ENCODE results near the gene NFX1.
"Not testable (repeated sequence)": the region's sequence is repeated elsewhere in the genome, so short reads cannot be mapped to it uniquely, and the experiment has no call there.

DNA sequence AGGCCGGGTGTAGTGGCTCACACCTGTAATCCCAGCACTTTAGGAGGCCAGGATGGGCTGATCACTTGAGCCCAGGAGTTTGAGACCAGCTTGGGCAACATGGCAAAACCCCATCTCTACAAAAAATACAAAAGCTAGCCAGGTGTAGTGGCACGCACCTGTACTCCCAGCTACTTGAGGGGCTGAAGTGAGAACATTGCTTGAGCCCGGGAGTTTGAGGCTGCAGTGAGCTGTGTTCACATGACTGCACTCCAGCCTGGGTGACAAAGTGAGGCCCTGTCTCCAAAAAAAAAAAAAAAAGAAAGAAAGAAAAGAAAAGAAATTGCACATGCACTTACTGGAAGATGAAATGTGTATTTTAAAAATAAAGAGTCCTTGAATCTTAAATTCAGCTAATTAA, 26.8 kb downstream of the NFX1 start:
- TF ChIP-seq, protein P1, sequence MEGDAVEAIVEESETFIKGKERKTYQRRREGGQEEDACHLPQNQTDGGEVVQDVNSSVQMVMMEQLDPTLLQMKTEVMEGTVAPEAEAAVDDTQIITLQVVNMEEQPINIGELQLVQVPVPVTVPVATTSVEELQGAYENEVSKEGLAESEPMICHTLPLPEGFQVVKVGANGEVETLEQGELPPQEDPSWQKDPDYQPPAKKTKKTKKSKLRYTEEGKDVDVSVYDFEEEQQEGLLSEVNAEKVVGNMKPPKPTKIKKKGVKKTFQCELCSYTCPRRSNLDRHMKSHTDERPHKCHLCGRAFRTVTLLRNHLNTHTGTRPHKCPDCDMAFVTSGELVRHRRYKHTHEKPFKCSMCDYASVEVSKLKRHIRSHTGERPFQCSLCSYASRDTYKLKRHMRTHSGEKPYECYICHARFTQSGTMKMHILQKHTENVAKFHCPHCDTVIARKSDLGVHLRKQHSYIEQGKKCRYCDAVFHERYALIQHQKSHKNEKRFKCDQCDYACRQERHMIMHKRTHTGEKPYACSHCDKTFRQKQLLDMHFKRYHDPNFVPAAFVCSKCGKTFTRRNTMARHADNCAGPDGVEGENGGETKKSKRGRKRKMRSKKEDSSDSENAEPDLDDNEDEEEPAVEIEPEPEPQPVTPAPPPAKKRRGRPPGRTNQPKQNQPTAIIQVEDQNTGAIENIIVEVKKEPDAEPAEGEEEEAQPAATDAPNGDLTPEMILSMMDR (conservative IDR thresholded peaks at IDR 0.05; ENCODE audit: low read depth, low read length), result not testable (repeated sequence)
- TF ChIP-seq EZH2 (IDR thresholded peaks at IDR 0.05; ENCODE audit: low read length, unreplicated experiment), result not testable (repeated sequence)
